ENCODE data around the gene IGFL3. TPM values are rescaled to one million over a fixed set of nuclear protein-coding genes. Genes with fewer than 3 reads are reported as not detected.

The IGFL3 gene
- total and polyA plus RNA-seq, 11 donors: not detected

DNA sequence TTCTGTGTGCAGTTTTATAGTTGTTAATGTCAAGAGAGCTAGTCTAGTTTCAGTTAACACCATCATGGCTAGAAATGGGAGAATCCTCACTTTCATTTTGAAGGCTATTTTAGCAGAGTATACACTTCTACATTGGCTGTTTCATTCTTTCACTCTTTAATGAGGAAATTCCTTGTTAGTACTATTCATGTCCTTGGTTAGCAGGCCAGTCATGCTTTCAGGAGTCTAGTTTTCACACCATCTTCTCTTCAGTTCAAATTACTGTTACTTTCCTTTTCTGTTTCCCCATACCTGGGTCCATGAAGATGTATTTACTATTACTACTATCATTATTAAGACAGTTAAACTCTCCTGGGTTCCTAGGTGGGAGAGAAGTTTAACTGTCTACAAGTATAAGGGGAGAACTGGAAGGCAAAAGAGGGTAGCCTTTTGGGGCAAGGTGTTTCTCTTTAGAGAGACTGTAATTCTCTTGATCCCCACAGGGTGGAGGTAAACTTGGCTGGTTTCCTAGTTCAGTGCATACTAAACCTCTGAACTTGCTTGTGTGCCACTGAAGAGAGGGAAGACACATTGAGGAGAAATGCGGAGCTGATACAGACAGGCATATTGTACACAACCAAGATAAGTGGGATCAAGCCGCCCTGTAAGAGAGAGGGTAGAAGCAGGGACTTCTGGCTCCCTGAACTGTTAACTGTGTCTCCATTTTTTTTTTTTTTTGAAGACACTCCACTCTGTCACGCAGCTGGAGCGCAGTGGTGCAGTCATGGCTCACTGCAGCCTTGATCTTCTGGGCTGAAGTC, 42.4 kb downstream of the IGFL3 start:
- TF ChIP-seq POLR2A (IDR thresholded peaks at IDR 0.05): no peak
- TF ChIP-seq, protein P1, sequence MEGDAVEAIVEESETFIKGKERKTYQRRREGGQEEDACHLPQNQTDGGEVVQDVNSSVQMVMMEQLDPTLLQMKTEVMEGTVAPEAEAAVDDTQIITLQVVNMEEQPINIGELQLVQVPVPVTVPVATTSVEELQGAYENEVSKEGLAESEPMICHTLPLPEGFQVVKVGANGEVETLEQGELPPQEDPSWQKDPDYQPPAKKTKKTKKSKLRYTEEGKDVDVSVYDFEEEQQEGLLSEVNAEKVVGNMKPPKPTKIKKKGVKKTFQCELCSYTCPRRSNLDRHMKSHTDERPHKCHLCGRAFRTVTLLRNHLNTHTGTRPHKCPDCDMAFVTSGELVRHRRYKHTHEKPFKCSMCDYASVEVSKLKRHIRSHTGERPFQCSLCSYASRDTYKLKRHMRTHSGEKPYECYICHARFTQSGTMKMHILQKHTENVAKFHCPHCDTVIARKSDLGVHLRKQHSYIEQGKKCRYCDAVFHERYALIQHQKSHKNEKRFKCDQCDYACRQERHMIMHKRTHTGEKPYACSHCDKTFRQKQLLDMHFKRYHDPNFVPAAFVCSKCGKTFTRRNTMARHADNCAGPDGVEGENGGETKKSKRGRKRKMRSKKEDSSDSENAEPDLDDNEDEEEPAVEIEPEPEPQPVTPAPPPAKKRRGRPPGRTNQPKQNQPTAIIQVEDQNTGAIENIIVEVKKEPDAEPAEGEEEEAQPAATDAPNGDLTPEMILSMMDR (IDR thresholded peaks at IDR 0.05): peak; percentile 41 to 67 (median 56)
- 47 to 51% (median 48%) methylated on average over 4 of the region's 4 CpGs for WGBS, 4 donors
- peak in 3 of 4 donors; percentile 41 to 53 (median 49) for ATAC-seq
- Histone ChIP-seq H3K27me3 (peaks cover 6 to 53% (median 24%) of the 10 kb centered on the region in 9 donors), H3K4me1 (peaks cover 0 to 6% (median 0%) of the 10 kb centered on the region in 12 donors), H3K36me3 (no peaks in the 10 kb centered on the region), H3K9me3 (peaks cover 0 to 28% (median 21%) of the 10 kb centered on the region in 12 donors), H3K4me3 (no peak overlapping the region), H3K27ac (no peak overlapping the region)
- intact Hi-C loops (cut with DNase I): loop anchor here (1.0 to 5.0 kb wide), 8 partner anchors 105 to 185 kb away; no protein-coding TSS in a partner anchor
- no peak for DNase-seq

DNA sequence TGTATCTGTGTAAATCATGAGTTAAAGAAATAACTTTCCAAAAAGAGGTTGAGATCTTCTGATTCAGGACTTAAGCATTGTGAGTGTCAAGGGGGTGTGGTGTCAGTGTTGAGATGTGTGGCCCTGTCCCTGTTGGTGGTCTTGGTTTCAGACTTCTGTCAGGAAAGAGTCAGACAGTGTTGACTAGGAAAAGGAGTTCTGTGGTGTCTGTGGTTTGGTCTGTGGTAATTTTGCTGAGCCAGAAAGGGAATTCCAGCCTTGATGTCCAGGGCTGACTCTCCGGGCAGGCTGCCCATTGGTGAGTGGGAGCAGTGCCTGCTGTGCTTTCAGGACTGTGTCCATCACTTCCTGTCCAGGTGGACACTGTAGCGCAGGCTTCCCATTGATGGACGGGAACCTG, 43.9 kb downstream of the IGFL3 start:
- ATAC-seq (no peak), DNase-seq (no peak)
- WGBS, 4 donors: 42 to 60% (median 54%) methylated on average over 1 to 3 of the region's 3 CpGs
- H3K27me3 ChIP-seq: peaks cover 16 to 68% (median 37%) of the 10 kb centered on the region in 9 donors
- no peaks in the 10 kb centered on the region for H3K36me3 ChIP-seq
- peaks cover 0 to 8% (median 0%) of the 10 kb centered on the region in 12 donors for H3K4me1 ChIP-seq
- H3K4me3 ChIP-seq: no peak overlapping the region
- intact Hi-C loops (cut with DNase I): loop anchor here in 3 of 10 donors (5.0 kb wide), 2 partner anchors 107 to 187 kb away; no protein-coding TSS in a partner anchor
- no peak overlapping the region for H3K27ac ChIP-seq
- TF ChIP-seq POLR2A (IDR thresholded peaks at IDR 0.05): no peak
- TF ChIP-seq, protein P1 (IDR thresholded peaks at IDR 0.05): no peak
- H3K9me3 ChIP-seq: peaks cover 0 to 14% (median 8%) of the 10 kb centered on the region in 12 donors

DNA sequence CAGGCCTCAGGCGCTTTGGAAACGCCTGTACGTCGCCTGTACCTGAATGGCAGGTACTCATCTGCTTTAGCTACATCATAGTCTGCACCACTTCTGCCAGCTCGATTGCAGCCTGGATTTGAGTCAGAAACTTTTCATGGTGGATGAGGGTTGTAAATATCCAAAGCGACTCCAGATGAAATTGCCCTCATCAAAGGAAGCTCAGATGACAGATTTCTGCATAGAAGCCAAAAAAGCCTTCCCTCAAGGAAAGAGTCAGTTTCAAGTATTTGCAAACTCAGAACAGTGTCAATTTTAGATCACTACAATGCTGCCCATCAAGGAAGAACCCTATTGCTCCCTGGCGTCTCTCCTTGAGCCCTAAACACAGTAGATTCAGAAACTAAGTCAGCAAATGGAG, 44.9 kb downstream of the IGFL3 start:
- Histone ChIP-seq H3K36me3 (no peaks in the 10 kb centered on the region), H3K9me3 (peaks cover 0 to 5% (median 2%) of the 10 kb centered on the region in 12 donors), H3K27me3 (peaks cover 16 to 77% (median 43%) of the 10 kb centered on the region in 9 donors), H3K27ac (peak overlapping the region in 1 of 12 donors; percentile 69), H3K4me1 (peaks cover 0 to 8% (median 0%) of the 10 kb centered on the region in 12 donors), H3K4me3 (no peak overlapping the region)
- 85 to 94% (median 89%) methylated on average over 3 to 7 of the region's 7 CpGs for WGBS, 4 donors
- no peak for TF ChIP-seq POLR2A (IDR thresholded peaks at IDR 0.05)
- TF ChIP-seq, protein P1 (IDR thresholded peaks at IDR 0.05): no peak
- DNase-seq (no peak), ATAC-seq (no peak)
- intact Hi-C loops (cut with DNase I): loop anchor here in 4 of 10 donors (2.0 to 5.0 kb wide), 4 partner anchors 52 to 188 kb away; no protein-coding TSS in a partner anchor
